Trophoblast cell (in vitro differentiated cells and primary cell): ENCODE results near the gene TBC1D9.

ENCODE experiments used
- DNase-seq, 2 donors: peaks; one replicate each; pipeline ENCODE4 v3.0.0-alpha.2; 2016
- H2AFZ ChIP-seq: 2 replicates; pipeline ENCODE4 v1.6.1; 2013; ENCODE audit warnings: low read length, moderate library complexity, mild to moderate bottlenecking; ENCODE audit not compliant: insufficient read depth, poor library complexity
- H2AK5ac ChIP-seq: 2 replicates; pipeline ENCODE4 v1.6.1; 2013; ENCODE audit warnings: mild to moderate bottlenecking, low read length
- H2BK120ac ChIP-seq: 2 replicates; pipeline ENCODE4 v1.6.1; 2013; ENCODE audit warnings: low read length, mild to moderate bottlenecking, moderate library complexity; ENCODE audit not compliant: insufficient read depth, poor library complexity
- H2BK12ac ChIP-seq: 2 replicates; pipeline ENCODE4 v1.6.1; 2013; ENCODE audit warnings: mild to moderate bottlenecking, low read length, moderate library complexity
- H2BK5ac ChIP-seq: 2 replicates; pipeline ENCODE4 v1.6.1; 2013; ENCODE audit warnings: low read length, low read depth, moderate library complexity, mild to moderate bottlenecking; ENCODE audit not compliant: poor library complexity
- H3K14ac ChIP-seq: 2 replicates; pipeline ENCODE4 v1.6.1; 2013; ENCODE audit warnings: mild to moderate bottlenecking, low read length
- H3K18ac ChIP-seq: 2 replicates; pipeline ENCODE4 v1.6.1; 2013; ENCODE audit warnings: mild to moderate bottlenecking, low read length
- H3K23ac ChIP-seq: 2 replicates; pipeline ENCODE4 v1.6.1; 2013; ENCODE audit warnings: low read length
- H3K27ac ChIP-seq: 2 replicates; pipeline ENCODE4 v1.5.1; 2013; ENCODE audit warnings: low read depth, mild to moderate bottlenecking, inconsistent platforms, low read length, moderate library complexity
- H3K27me3 ChIP-seq: 2 replicates; pipeline ENCODE4 v1.6.1; 2013; ENCODE audit warnings: inconsistent platforms, mild to moderate bottlenecking, low read length, moderate library complexity; ENCODE audit not compliant: insufficient read depth
- H3K36me3 ChIP-seq, 2 experiments: 1 replicate in 1 of 2; 2 replicates in 1 of 2; pipeline ENCODE4 v1.6.1; 2013; ENCODE audit warnings: low read length in 2 of 2, mild to moderate bottlenecking in 2 of 2, moderate library complexity in 1 of 2; ENCODE audit not compliant: insufficient read depth in 2 of 2, control insufficient read depth in 1 of 2
- H3K4ac ChIP-seq: 2 replicates; pipeline ENCODE4 v1.6.1; 2013; ENCODE audit warnings: low read depth, mild to moderate bottlenecking, low read length, moderate library complexity
- H3K4me1 ChIP-seq, 2 experiments: 1 replicate in 1 of 2; 2 replicates in 1 of 2; pipeline ENCODE4 v1.6.1; 2013; ENCODE audit warnings: low read length in 2 of 2, mild to moderate bottlenecking in 2 of 2, moderate library complexity in 1 of 2; ENCODE audit not compliant: insufficient read depth in 2 of 2, control insufficient read depth in 1 of 2
- H3K4me2 ChIP-seq: 2 replicates; pipeline ENCODE4 v1.6.1; 2013; ENCODE audit warnings: inconsistent platforms, mild to moderate bottlenecking, low read length, moderate library complexity
- H3K4me3 ChIP-seq: 2 replicates; pipeline ENCODE4 v1.5.1; 2013; ENCODE audit warnings: mild to moderate bottlenecking, low read depth, low read length, inconsistent platforms
- H3K79me1 ChIP-seq: one replicate; pipeline ENCODE4 v1.6.1; 2013; ENCODE audit warnings: low read length
- H3K79me2 ChIP-seq: 2 replicates; pipeline ENCODE4 v1.6.1; 2013; ENCODE audit warnings: low read length, mild to moderate bottlenecking; ENCODE audit not compliant: control insufficient read depth, insufficient read depth, poor library complexity
- H3K9ac ChIP-seq: 2 replicates; pipeline ENCODE4 v1.6.1; 2013; ENCODE audit warnings: mild to moderate bottlenecking, low read length
- H3K9me3 ChIP-seq: 2 replicates; pipeline ENCODE4 v1.6.1; 2013; ENCODE audit warnings: low read depth, mild to moderate bottlenecking, control low read depth, inconsistent platforms, low read length; ENCODE audit not compliant: insufficient read depth
- H4K12ac ChIP-seq: 2 replicates; pipeline ENCODE4 v1.6.1; 2013; ENCODE audit warnings: low read depth, mild to moderate bottlenecking, low read length, moderate library complexity
- H4K8ac ChIP-seq: 2 replicates; pipeline ENCODE4 v1.6.1; 2013; ENCODE audit warnings: low read depth, mild to moderate bottlenecking, low read length, moderate library complexity
- H4K91ac ChIP-seq: one replicate; pipeline ENCODE4 v1.6.1; 2013; ENCODE audit warnings: low read depth, mild to moderate bottlenecking, low read length, moderate library complexity
- WGBS: extraction: QIAGEN DNeasy Blood & Tissue Kit; methylation state at CpG from one replicate; pipeline ENCODE4 v1.1.7; 2013; ENCODE audit warnings: missing lambda C conversion rate; ENCODE audit not compliant: insufficient read length, insufficient coverage; ENCODE audit errors: extremely low coverage; 5-methylcytosine and 5-hydroxymethylcytosine counted together

TBC1D9 gene

GRCh38 chr4:140672416-140672815, 83.8 kb downstream of the TBC1D9 start:
- Histone ChIP-seq H2AK5ac (no peak overlapping the region), H3K36me3 (peaks cover 17 to 36% of the 10 kb centered on the region in 2 experiments), H3K79me1 (peaks cover 1% of the 10 kb centered on the region), H3K23ac (no peak overlapping the region), H3K4me2 (no peak overlapping the region), H3K9me3 (no peaks in the 10 kb centered on the region), H2BK5ac (no peak overlapping the region), H3K4me1 (peaks cover 3 to 7% of the 10 kb centered on the region in 2 experiments), H3K27me3 (no peaks in the 10 kb centered on the region), H3K27ac (no peak overlapping the region), H2BK12ac (no peak overlapping the region), H3K14ac (no peak overlapping the region), H3K4ac (no peak overlapping the region), H3K4me3 (no peak overlapping the region), H3K18ac (no peak overlapping the region), H4K8ac (no peak overlapping the region), H2AFZ (no peak overlapping the region), H4K91ac (no peak overlapping the region), H2BK120ac (no peak overlapping the region), H3K79me2 (no peaks in the 10 kb centered on the region), H4K12ac (no peak overlapping the region), H3K9ac (no peak overlapping the region)
- DNase-seq = peak in 1 of 2 donors; percentile 65
- no CpG with 5 or more reads among the region's 4 CpGs for WGBS

- no peak overlapping the region for H3K14ac ChIP-seq
- no peaks in the 10 kb centered on the region for H3K79me2 ChIP-seq
- H3K27ac ChIP-seq = no peak overlapping the region
- no peaks in the 10 kb centered on the region for H3K9me3 ChIP-seq
- no peak overlapping the region for H4K12ac ChIP-seq
- H2BK120ac ChIP-seq = no peak overlapping the region
- H4K91ac ChIP-seq = no peak overlapping the region
- no peak overlapping the region for H3K4me2 ChIP-seq
- no peak overlapping the region for H2BK5ac ChIP-seq
- H2AFZ ChIP-seq = no peak overlapping the region
- no peak overlapping the region for H2BK12ac ChIP-seq
- H3K18ac ChIP-seq = no peak overlapping the region
- H3K9ac ChIP-seq = no peak overlapping the region
- H3K4me1 ChIP-seq = peaks cover 0 to 6% of the 10 kb centered on the region in 2 experiments
- no CpG with 5 or more reads among the region's 1 CpG for WGBS
- no peak overlapping the region for H3K23ac ChIP-seq
- no peak overlapping the region for H3K4me3 ChIP-seq
- peaks cover 24 to 29% of the 10 kb centered on the region in 2 experiments for H3K36me3 ChIP-seq
- H3K4ac ChIP-seq = no peak overlapping the region
- no peaks in the 10 kb centered on the region for H3K27me3 ChIP-seq
- no peak for DNase-seq
- H2AK5ac ChIP-seq = no peak overlapping the region
- H4K8ac ChIP-seq = no peak overlapping the region
- no peaks in the 10 kb centered on the region for H3K79me1 ChIP-seq
Measured at GRCh38 chr4:140668111-140668510, 88.1 kb downstream of the TBC1D9 start.

- Histone ChIP-seq H3K18ac (peak overlapping the region; percentile 71), H3K27me3 (no peaks in the 10 kb centered on the region), H2AK5ac (peak overlapping the region; percentile 60), H3K27ac (no peak overlapping the region), H3K4ac (no peak overlapping the region), H3K36me3 (peaks cover 24 to 29% of the 10 kb centered on the region in 2 experiments), H3K9ac (no peak overlapping the region), H4K12ac (no peak overlapping the region), H2BK5ac (no peak overlapping the region), H3K79me2 (no peaks in the 10 kb centered on the region), H3K4me1 (peaks cover 0 to 9% of the 10 kb centered on the region in 2 experiments), H4K91ac (peak overlapping the region; percentile 1), H2BK12ac (peak overlapping the region; percentile 17), H4K8ac (peak overlapping the region; percentile 1), H3K14ac (no peak overlapping the region), H3K4me3 (no peak overlapping the region), H2AFZ (no peak overlapping the region), H3K4me2 (no peak overlapping the region), H2BK120ac (no peak overlapping the region), H3K9me3 (no peaks in the 10 kb centered on the region), H3K79me1 (peaks cover 3% of the 10 kb centered on the region), H3K23ac (peak overlapping the region; percentile 71)
- no peak for DNase-seq
- no CpG with 5 or more reads among the region's 11 CpGs for WGBS
Measured at GRCh38 chr4:140666889-140667614, 89.1 kb downstream of the TBC1D9 start.

- H3K79me1 ChIP-seq = peaks cover 5% of the 10 kb centered on the region
- peak overlapping the region; percentile 77 for H3K18ac ChIP-seq
- no CpG with 5 or more reads among the region's 3 CpGs for WGBS
- H2AK5ac ChIP-seq = no peak overlapping the region
- peak overlapping the region; percentile 33 for H3K4ac ChIP-seq
- peak overlapping the region; percentile 94 for H3K27ac ChIP-seq
- peak overlapping the region; percentile 44 for H3K14ac ChIP-seq
- H3K4me2 ChIP-seq = no peak overlapping the region
- H2AFZ ChIP-seq = no peak overlapping the region
- H3K4me1 ChIP-seq = peaks cover 2 to 12% of the 10 kb centered on the region in 2 experiments
- H3K4me3 ChIP-seq = no peak overlapping the region
- H3K23ac ChIP-seq = no peak overlapping the region
- H3K9me3 ChIP-seq = peaks cover 3% of the 10 kb centered on the region
- no peaks in the 10 kb centered on the region for H3K79me2 ChIP-seq
- no peaks in the 10 kb centered on the region for H3K27me3 ChIP-seq
- H4K8ac ChIP-seq = peak overlapping the region; percentile 23
- no peak overlapping the region for H2BK12ac ChIP-seq
- H4K12ac ChIP-seq = no peak overlapping the region
- H3K36me3 ChIP-seq = peaks cover 16 to 17% of the 10 kb centered on the region in 2 experiments
- peak overlapping the region; percentile 92 for H2BK5ac ChIP-seq
- H2BK120ac ChIP-seq = peak overlapping the region; percentile 88
- peak; percentile 54 to 71 for DNase-seq
- no peak overlapping the region for H3K9ac ChIP-seq
- peak overlapping the region; percentile 79 for H4K91ac ChIP-seq
Measured at GRCh38 chr4:140662082-140662869, 93.9 kb downstream of the TBC1D9 start.
